LHCN-M2 (cell line): ENCODE measurements around the gene RACK1. TPM values are rescaled to one million over a fixed set of nuclear protein-coding genes. Genes with fewer than 3 reads are reported as not detected.

Experiments used
- DNase-seq: peaks from one replicate; pipeline ENCODE4 v3.0.0-alpha.2; 2012; ENCODE audit warnings: low read depth
- total RNA-seq: library from RNA; depleted of rRNA; stranded (reverse); fragments of >200 nt; gene quantifications from 2 replicates; pipeline ENCODE4 v1.2.3, GENCODE V29; 2014

RACK1 gene
- total RNA-seq, 1 experiment from 2014 or later = 2,805 TPM

GRCh38 chr5:181259974-181260719 is 16.4 kb upstream of the RACK1 start:
- DNase-seq = no peak

GRCh38 chr5:181259283-181259682 is 15.6 kb upstream of the RACK1 start:
- DNase-seq = no peak

- DNase-seq = no peak
Measured at GRCh38 chr5:181258576-181258975, 14.9 kb upstream of the RACK1 start.

GRCh38 chr5:181255836-181256578 is 12.3 kb upstream of the RACK1 start:
- peak; percentile 69 for DNase-seq

- no peak for DNase-seq
Measured at GRCh38 chr5:181255276-181255675, 11.6 kb upstream of the RACK1 start.

- DNase-seq = no peak
Measured at GRCh38 chr5:181248277-181248676, 4.6 kb upstream of the RACK1 start.

GRCh38 chr5:181246276-181247049 is 2.8 kb upstream of the RACK1 start:
- DNase-seq = peak; percentile 80

GRCh38 chr5:181245427-181246275 is 1.9 kb upstream of the RACK1 start:
- no peak for DNase-seq

GRCh38 chr5:181243018-181243563 is 615 bp downstream of the RACK1 start:
- DNase-seq = peak; percentile 19

GRCh38 chr5:181242031-181242451 is 1.7 kb downstream of the RACK1 start:
- no peak for DNase-seq

GRCh38 chr5:181241393-181241975 is 2.2 kb downstream of the RACK1 start:
- peak; percentile 83 for DNase-seq

GRCh38 chr5:181239062-181239663 is 4.5 kb downstream of the RACK1 start:
- DNase-seq = no peak

GRCh38 chr5:181237729-181238385 is 5.8 kb downstream of the RACK1 start:
- no peak for DNase-seq

GRCh38 chr5:181236954-181237641 is 6.6 kb downstream of the RACK1 start:
- no peak for DNase-seq

GRCh38 chr5:181236471-181236870 is 7.2 kb downstream of the RACK1 start:
- DNase-seq = no peak

GRCh38 chr5:181235689-181236366 is 7.9 kb downstream of the RACK1 start:
- no peak for DNase-seq

GRCh38 chr5:181235323-181235688 is 8.4 kb downstream of the RACK1 start:
- DNase-seq = no peak
